Gastrocnemius medialis (tissue), 4 donors: ENCODE results near the gene EPHA5. TPM values are rescaled to one million over a fixed set of nuclear protein-coding genes. Genes with fewer than 3 reads are reported as not detected.

Experiments
- ATAC-seq, 2 donors: fragments of 150-250 bp; one replicate each; pipeline ENCODE4 v1.9.1; 2016
- DNase-seq, 2 donors: peaks; one replicate each; pipeline ENCODE4 v3.0.0-alpha.2; 2019
- H3K27ac ChIP-seq, 4 donors: fragments of 200-600 bp; sonication (generic); 1 replicate in 1 of 4; 2 replicates in 3 of 4; pipeline ENCODE4 v1.5.1; 2016 to 2018; ENCODE audit warnings: mild to moderate bottlenecking in 2 of 4, moderate library complexity in 1 of 4
- H3K27me3 ChIP-seq, 3 donors: fragments of 200-600 bp; sonication (generic) in 2 of 3; 1 replicate in 1 of 3; 2 replicates in 2 of 3; pipeline versions ENCODE4 v1.5.1 to v1.6.0; 2016 to 2019; ENCODE audit warnings: mild to moderate bottlenecking in 1 of 3, moderate library complexity in 1 of 3
- H3K36me3 ChIP-seq, 2 donors: fragments of 200-600 bp; sonication (generic) in 1 of 2; one replicate each; pipeline ENCODE4 v1.5.1; 2017 to 2018
- H3K4me1 ChIP-seq, 2 donors: fragments of 200-600 bp; sonication (generic) in 1 of 2; one replicate each; pipeline ENCODE4 v1.5.1; 2016 to 2017; ENCODE audit warnings: mild to moderate bottlenecking in 2 of 2
- H3K4me3 ChIP-seq, 4 donors: fragments of 200-600 bp; sonication (generic) in 3 of 4; 1 replicate in 1 of 4; 2 replicates in 3 of 4; pipeline ENCODE4 v1.5.1; 2016 to 2019; ENCODE audit warnings: mild to moderate bottlenecking in 2 of 4
- H3K9me3 ChIP-seq, 3 donors: fragments of 200-600 bp; sonication (generic) in 2 of 3; 1 replicate in 1 of 3; 2 replicates in 2 of 3; pipeline ENCODE4 v1.5.1; 2016 to 2019
- CTCF ChIP-seq, 5 experiments: fragments of 450-650 bp in 3 of 5; fragments of 200-600 bp in 2 of 5; sonication (generic) in 2 of 5; IDR thresholded peaks in 4 of 5; conservative IDR thresholded peaks in 1 of 5; 1 replicate in 4 of 5; 2 replicates in 1 of 5; pipeline ENCODE4 v1.5.1; 2016 to 2019; ENCODE audit warnings: antibody characterized with exemption in 5 of 5, mild to moderate bottlenecking in 3 of 5, moderate library complexity in 3 of 5
- POLR2A ChIP-seq, 2 donors: fragments of 450-650 bp; IDR thresholded peaks; one replicate each; pipeline ENCODE4 v1.6.1; 2017; ENCODE audit warnings: antibody characterized with exemption in 2 of 2, mild to moderate bottlenecking in 2 of 2, moderate library complexity in 2 of 2
- in situ Hi-C, 4 donors: fragments of 200-750 bp; cut with MboI; loops; one replicate each; pipeline versions ENCODE4 v1.15.0 to v1.8.0; 2017; ENCODE audit warnings: low sequenced_read_pairs in 4 of 4
- intact Hi-C: fragments of 100-400 bp; cut with DNase I; formaldehyde crosslinking; loops from one replicate; pipeline ENCODE4 v1.15.1; 2023; ENCODE audit warnings: low total_unique reads
- total RNA-seq, 4 donors: library from RNA; depleted of rRNA; stranded (reverse); fragments of >200 nt; gene quantifications; one replicate each; pipeline versions ENCODE4 v1.1.0 to v1.2.3, GENCODE V29; 2016

EPHA5 gene
- total RNA-seq, 4 donors from 2014 or later, result not detected

- H3K27me3 ChIP-seq, result no peaks in the 10 kb centered on the region
- TF ChIP-seq POLR2A (IDR thresholded peaks at IDR 0.05) (no peak), CTCF (IDR thresholded peaks at IDR 0.05 in 4 of 5, conservative IDR thresholded peaks at IDR 0.05 in 1 of 5) (no peak)
- H3K9me3 ChIP-seq, result no peaks in the 10 kb centered on the region
- H3K4me1 ChIP-seq, result no peaks in the 10 kb centered on the region
- DNase-seq (no peak), ATAC-seq (no peak)
- in situ Hi-C loops, result no loop called here
- intact Hi-C loops, result no loop called here
- no peak overlapping the region for H3K4me3 ChIP-seq
- no peak overlapping the region for H3K27ac ChIP-seq
- H3K36me3 ChIP-seq, result no peaks in the 10 kb centered on the region
Observed at GRCh38 chr4:65416891-65417290, 253.4 kb downstream of the EPHA5 start.

GRCh38 chr4:65407483-65407882 lies 262.8 kb downstream of the EPHA5 start:
- DNase-seq (no peak), ATAC-seq (no peak)
- in situ Hi-C loops, result no loop called here
- H3K36me3 ChIP-seq, result no peaks in the 10 kb centered on the region
- TF ChIP-seq CTCF (IDR thresholded peaks at IDR 0.05 in 4 of 5, conservative IDR thresholded peaks at IDR 0.05 in 1 of 5) (no peak), POLR2A (IDR thresholded peaks at IDR 0.05) (no peak)
- no peaks in the 10 kb centered on the region for H3K4me1 ChIP-seq
- H3K4me3 ChIP-seq, result no peak overlapping the region
- no peaks in the 10 kb centered on the region for H3K27me3 ChIP-seq
- intact Hi-C loops, result no loop called here
- H3K27ac ChIP-seq, result no peak overlapping the region
- no peaks in the 10 kb centered on the region for H3K9me3 ChIP-seq

- intact Hi-C loops, result no loop called here
- no peaks in the 10 kb centered on the region for H3K36me3 ChIP-seq
- no peaks in the 10 kb centered on the region for H3K9me3 ChIP-seq
- in situ Hi-C loops, result no loop called here
- ATAC-seq, result no peak
- H3K27me3 ChIP-seq, result no peaks in the 10 kb centered on the region
- H3K4me1 ChIP-seq, result no peaks in the 10 kb centered on the region
- H3K27ac ChIP-seq, result no peak overlapping the region
- no peak for DNase-seq
- H3K4me3 ChIP-seq, result no peak overlapping the region
- TF ChIP-seq CTCF (IDR thresholded peaks at IDR 0.05 in 4 of 5, conservative IDR thresholded peaks at IDR 0.05 in 1 of 5) (peak in 1 of 5 experiments; percentile 18), POLR2A (IDR thresholded peaks at IDR 0.05) (no peak)
Observed at GRCh38 chr4:65401083-65401482, 269.2 kb downstream of the EPHA5 start.

- no peak for ATAC-seq
- Histone ChIP-seq H3K4me3 (no peak overlapping the region), H3K4me1 (no peaks in the 10 kb centered on the region), H3K27me3 (no peaks in the 10 kb centered on the region), H3K9me3 (no peaks in the 10 kb centered on the region), H3K27ac (no peak overlapping the region), H3K36me3 (no peaks in the 10 kb centered on the region)
- no peak for DNase-seq
- intact Hi-C loops, result no loop called here
- in situ Hi-C loops, result no loop called here
- TF ChIP-seq POLR2A (IDR thresholded peaks at IDR 0.05) (no peak), CTCF (IDR thresholded peaks at IDR 0.05 in 4 of 5, conservative IDR thresholded peaks at IDR 0.05 in 1 of 5) (no peak)
Observed at GRCh38 chr4:65399084-65399483, 271.2 kb downstream of the EPHA5 start.

GRCh38 chr4:65393078-65393477 lies 277.2 kb downstream of the EPHA5 start:
- no peaks in the 10 kb centered on the region for H3K27me3 ChIP-seq
- no peaks in the 10 kb centered on the region for H3K4me1 ChIP-seq
- no peak overlapping the region for H3K4me3 ChIP-seq
- H3K27ac ChIP-seq, result no peak overlapping the region
- intact Hi-C loops (no loop called here), in situ Hi-C loops (no loop called here)
- ATAC-seq (no peak), DNase-seq (no peak)
- H3K9me3 ChIP-seq, result no peaks in the 10 kb centered on the region
- TF ChIP-seq POLR2A (IDR thresholded peaks at IDR 0.05) (no peak), CTCF (IDR thresholded peaks at IDR 0.05 in 4 of 5, conservative IDR thresholded peaks at IDR 0.05 in 1 of 5) (no peak)
- no peaks in the 10 kb centered on the region for H3K36me3 ChIP-seq
